RWPE2 (cell line): ENCODE data around the gene C20orf144.

Experiments used
- ATAC-seq: fragments of 200-7000 bp; cut with Tn5 transposase; 3 replicates; pipeline ENCODE4 v1.9.1; 2021; ENCODE audit warnings: low read depth
- DNase-seq: peaks from one replicate; pipeline ENCODE4 v3.0.0-alpha.2; 2020; ENCODE audit warnings: low spot score
- H3K27ac ChIP-seq: fragments of 450-650 bp; 2 replicates; pipeline ENCODE4 v1.5.1; 2017; ENCODE audit warnings: mild to moderate bottlenecking; ENCODE audit not compliant: poor library complexity, severe bottlenecking
- H3K27me3 ChIP-seq: fragments of 250-450 bp; sonication (Bioruptor Pico); 2 replicates; pipeline ENCODE4 v1.5.1; 2021; ENCODE audit warnings: mild to moderate bottlenecking, moderate library complexity; ENCODE audit not compliant: insufficient read depth, poor library complexity, severe bottlenecking
- H3K36me3 ChIP-seq: fragments of 250-450 bp; sonication (Bioruptor Pico); 2 replicates; pipeline ENCODE4 v1.5.1; 2020; ENCODE audit warnings: low read depth, mild to moderate bottlenecking, moderate library complexity
- H3K4me1 ChIP-seq: fragments of 250-450 bp; sonication (Bioruptor Pico); 2 replicates; pipeline ENCODE4 v1.5.1; 2021; ENCODE audit warnings: mild to moderate bottlenecking, moderate library complexity; ENCODE audit not compliant: insufficient read depth, poor library complexity, severe bottlenecking
- H3K4me3 ChIP-seq: fragments of 250-450 bp; sonication (Bioruptor Pico); 2 replicates; pipeline ENCODE4 v1.5.1; 2021; ENCODE audit warnings: mild to moderate bottlenecking, moderate library complexity; ENCODE audit not compliant: severe bottlenecking
- H3K9me3 ChIP-seq: fragments of 250-450 bp; sonication (Bioruptor Pico); 2 replicates; pipeline ENCODE4 v1.5.1; 2021; ENCODE audit warnings: mild to moderate bottlenecking, moderate library complexity; ENCODE audit not compliant: severe bottlenecking
- CTCF ChIP-seq: fragments of 450-650 bp; IDR thresholded peaks from one replicate; pipeline ENCODE4 v1.5.1; 2017; ENCODE audit warnings: mild to moderate bottlenecking, moderate library complexity; ENCODE audit not compliant: poor library complexity, severe bottlenecking

Gene C20orf144

GRCh38 chr20:33670715-33671499, 8.8 kb downstream of the C20orf144 start:
- H3K27ac ChIP-seq = no peak overlapping the region
- no peaks in the 10 kb centered on the region for H3K27me3 ChIP-seq
- no peak for TF ChIP-seq CTCF
- H3K9me3 ChIP-seq = no peaks in the 10 kb centered on the region
- DNase-seq = peak; percentile 78
- peaks cover 3% of the 10 kb centered on the region for H3K4me1 ChIP-seq
- ATAC-seq = no peak
- H3K4me3 ChIP-seq = no peak overlapping the region
- H3K36me3 ChIP-seq = peaks cover 9% of the 10 kb centered on the region

DNA sequence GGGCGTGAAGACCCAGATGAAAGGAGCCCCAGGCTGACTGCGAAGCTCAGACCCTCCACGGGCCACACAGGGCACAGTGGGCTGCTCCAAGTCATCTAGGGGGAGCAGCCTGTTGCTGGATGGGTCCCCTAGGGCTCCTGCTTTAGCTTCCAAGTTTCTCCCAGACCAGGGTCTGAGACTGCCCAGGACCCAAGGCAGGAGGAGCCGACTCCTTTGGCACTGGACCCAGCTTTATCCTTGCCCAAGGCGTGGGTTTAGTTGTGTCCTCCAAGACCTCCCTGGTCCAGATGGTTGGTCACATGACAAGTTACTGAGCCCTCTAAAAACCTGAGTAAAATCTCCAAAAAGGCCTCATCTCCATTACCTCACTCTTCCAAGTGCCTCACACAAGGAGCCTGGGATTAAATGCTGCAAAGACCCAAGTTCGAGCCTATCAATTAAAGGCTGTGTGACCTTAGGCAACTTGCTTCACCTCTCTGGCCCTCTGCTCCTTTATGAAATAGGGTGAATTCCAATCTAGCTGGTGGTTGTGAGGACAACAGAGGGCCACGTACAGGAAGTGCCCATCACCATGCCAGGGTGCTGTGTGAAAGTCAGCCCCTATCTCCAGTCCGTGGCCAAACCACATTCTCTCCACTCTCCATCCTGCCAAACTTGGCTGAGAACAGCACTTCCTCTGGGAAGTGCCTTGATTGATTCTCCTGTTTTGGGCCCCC, 9.6 kb downstream of the C20orf144 start:
- peak; percentile 70 for DNase-seq
- no peak overlapping the region for H3K27ac ChIP-seq
- peaks cover 15% of the 10 kb centered on the region for H3K36me3 ChIP-seq
- no peak for TF ChIP-seq CTCF
- no peak overlapping the region for H3K4me3 ChIP-seq
- peaks cover 3% of the 10 kb centered on the region for H3K4me1 ChIP-seq
- no peaks in the 10 kb centered on the region for H3K27me3 ChIP-seq
- no peak for ATAC-seq
- H3K9me3 ChIP-seq = no peaks in the 10 kb centered on the region

GRCh38 chr20:33672426-33673113, 10.4 kb downstream of the C20orf144 start:
- H3K4me1 ChIP-seq = peaks cover 3% of the 10 kb centered on the region
- H3K4me3 ChIP-seq = no peak overlapping the region
- no peak overlapping the region for H3K27ac ChIP-seq
- ATAC-seq (no peak), DNase-seq (peak; percentile 88)
- H3K36me3 ChIP-seq = peaks cover 21% of the 10 kb centered on the region
- no peaks in the 10 kb centered on the region for H3K27me3 ChIP-seq
- no peaks in the 10 kb centered on the region for H3K9me3 ChIP-seq
- TF ChIP-seq CTCF = no peak

DNA sequence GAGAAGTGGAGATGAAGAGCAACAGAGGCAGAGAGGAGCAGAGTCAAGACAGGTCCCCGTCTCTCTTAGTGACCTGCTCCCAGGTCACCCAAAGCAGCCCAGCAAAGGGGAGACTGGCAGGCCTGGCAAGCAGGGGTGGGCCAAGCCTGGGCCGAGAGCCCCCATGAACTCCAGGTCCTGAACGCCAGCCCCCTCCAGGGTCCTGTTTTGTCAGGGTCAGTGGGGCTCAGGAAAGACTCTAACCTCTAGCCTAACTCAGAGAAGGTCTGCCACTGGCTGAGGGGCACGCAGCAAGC, 10.9 kb downstream of the C20orf144 start:
- no peak overlapping the region for H3K27ac ChIP-seq
- no peak for TF ChIP-seq CTCF
- no peak overlapping the region for H3K4me3 ChIP-seq
- H3K9me3 ChIP-seq = no peaks in the 10 kb centered on the region
- peak; percentile 76 for DNase-seq
- no peaks in the 10 kb centered on the region for H3K27me3 ChIP-seq
- no peak for ATAC-seq
- H3K36me3 ChIP-seq = peaks cover 26% of the 10 kb centered on the region
- peaks cover 3% of the 10 kb centered on the region for H3K4me1 ChIP-seq
